Kidney (tissue), 14 donors: Measurements from ENCODE around the gene TPP1. TPM values are rescaled to one million over a fixed set of nuclear protein-coding genes. Genes with fewer than 3 reads are reported as not detected.

ENCODE experiments used
- DNase-seq, 5 donors: peaks; one replicate each; pipeline ENCODE4 v3.0.0-alpha.2; 2013 to 2020
- FAIRE-seq: peaks from 2 replicates; lab custom pipeline; 2012; peaks lifted over from hg19 to GRCh38; lab: Jason Lieb, UNC
- H3K27ac ChIP-seq, 2 donors: one replicate each; pipeline ENCODE4 v1.7.0; 2013; ENCODE audit warnings: low read depth in 2 of 2, low read length in 2 of 2, inconsistent platforms in 1 of 2
- H3K27me3 ChIP-seq: one replicate; pipeline ENCODE4 v1.7.1; 2013; ENCODE audit warnings: low read length, inconsistent platforms; ENCODE audit not compliant: control insufficient read depth, insufficient read depth
- H3K36me3 ChIP-seq, 3 donors: one replicate each; pipeline versions ENCODE4 v1.7.0 to v1.7.1; 2013; ENCODE audit warnings: low read length in 3 of 3, control low read depth in 1 of 3, inconsistent platforms in 1 of 3; ENCODE audit not compliant: insufficient read depth in 3 of 3, control insufficient read depth in 2 of 3
- H3K4me1 ChIP-seq, 3 donors: one replicate each; pipeline versions ENCODE4 v1.7.0 to v1.7.1; 2013; ENCODE audit warnings: low read length in 3 of 3, inconsistent platforms in 1 of 3, low read depth in 1 of 3; ENCODE audit not compliant: control insufficient read depth in 2 of 3, insufficient read depth in 2 of 3
- H3K4me3 ChIP-seq, 3 donors: one replicate each; pipeline versions ENCODE4 v1.7.0 to v1.8.1; 2013; ENCODE audit warnings: low read length in 3 of 3, control low read depth in 1 of 3, inconsistent platforms in 1 of 3
- H3K9ac ChIP-seq, 3 donors: one replicate each; pipeline versions ENCODE4 v1.7.0 to v1.7.1; 2013; ENCODE audit warnings: low read length in 3 of 3, control low read depth in 1 of 3, inconsistent platforms in 1 of 3
- H3K9me3 ChIP-seq, 3 donors: one replicate each; pipeline versions ENCODE4 v1.7.0 to v1.7.1; 2013; ENCODE audit warnings: low read length in 3 of 3, control low read depth in 1 of 3, inconsistent platforms in 1 of 3; ENCODE audit not compliant: control insufficient read depth in 2 of 3, insufficient read depth in 1 of 3
- CTCF ChIP-seq: IDR thresholded peaks from 3 replicates; pipeline ENCODE4 v1.5.1; 2012; ENCODE audit warnings: mild to moderate bottlenecking, moderate library complexity, borderline replicate concordance; ENCODE audit not compliant: insufficient read depth; ENCODE audit errors: extremely low read depth
- intact Hi-C: fragments of 100-400 bp; cut with DNase I; formaldehyde crosslinking; loops from one replicate; pipeline ENCODE4 v1.11.1; 2022
- polyA plus RNA-seq: library from polyadenylated mRNA; stranded (reverse); fragments of 350-450 nt; fragmentation: Illumina TruSeq; extraction: RNeasy Lipid Tissue Mini Kit (QIAGEN cat#74804); gene quantifications from one replicate; pipeline ENCODE4 v1.2.3, GENCODE V29; 2014; ENCODE audit warnings: low read depth, low replicate concordance; ENCODE audit not compliant: insufficient read depth
- total RNA-seq: library from RNA; stranded (reverse); fragmentation: NEBNext Ultra II Directional; extraction: Animal tissue kit (Norgen Biotek cat#: 25700); gene quantifications from one replicate; pipeline ENCODE4 v1.2.1, GENCODE V29; 2021
- donor health status: control.
- donor health status: control.
- donor health status: control.
- donor health status: control.
- donor health status: control.
- donor health status: DM: yes; HTN: yes; CAD: no.
- donor health status: Normal renal cell carcinoma (clear cell type).

The TPP1 gene
- total and polyA plus RNA-seq, 2 donors from 2014 or later: 84.2 to 115 TPM

DNA sequence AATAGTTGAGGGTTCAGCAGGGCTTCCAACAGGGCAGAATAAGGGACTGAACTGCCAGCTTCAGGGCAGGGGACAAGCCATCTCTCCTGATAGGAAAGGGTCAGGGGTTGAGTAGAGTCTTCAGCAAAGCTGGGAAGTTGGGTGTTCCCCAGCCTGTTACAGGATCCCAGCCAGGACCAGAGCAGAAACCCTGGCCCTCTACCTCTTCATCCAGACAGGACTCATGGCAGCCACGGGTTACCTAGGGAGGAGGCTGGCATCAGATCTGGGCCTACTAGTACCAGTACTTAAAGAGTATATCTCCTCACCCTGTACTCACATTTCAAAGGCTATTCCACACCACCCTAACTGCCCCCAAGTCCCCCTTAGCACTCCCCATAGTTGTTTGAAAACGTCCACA, 4.8 kb downstream of the TPP1 start:
- H3K4me1 ChIP-seq: peaks cover 0 to 18% (median 11%) of the 10 kb centered on the region in 3 donors
- no peak for TF ChIP-seq CTCF
- H3K36me3 ChIP-seq: peaks cover 13 to 35% (median 17%) of the 10 kb centered on the region in 3 donors
- H3K27me3 ChIP-seq: no peaks in the 10 kb centered on the region
- no peak overlapping the region for H3K9ac ChIP-seq
- H3K4me3 ChIP-seq: no peak overlapping the region
- no peaks in the 10 kb centered on the region for H3K9me3 ChIP-seq
- intact Hi-C loops: no loop called here
- no peak overlapping the region for H3K27ac ChIP-seq
- FAIRE-seq: no peak
- peak in 1 of 5 donors; percentile 25 for DNase-seq

DNA sequence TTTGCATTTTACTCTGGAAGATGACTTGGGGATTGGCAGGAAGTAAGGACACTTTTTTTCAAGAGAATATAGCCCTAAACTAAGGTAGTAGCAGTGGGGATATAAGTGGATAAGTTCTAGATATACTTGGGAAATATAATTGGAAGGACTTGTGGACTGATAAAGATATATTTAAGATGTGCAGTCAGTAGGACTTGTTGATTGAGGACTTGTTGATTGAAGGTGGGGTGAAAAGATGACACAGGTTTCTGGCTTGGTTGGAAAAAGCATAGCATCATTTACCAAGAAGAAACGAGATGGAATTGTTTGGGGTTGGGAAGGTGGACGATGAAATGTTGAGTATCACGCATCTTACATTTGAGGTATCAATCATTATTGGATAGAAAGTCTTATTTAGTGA, 5.7 kb downstream of the TPP1 start:
- Histone ChIP-seq H3K36me3 (peaks cover 19 to 44% (median 27%) of the 10 kb centered on the region in 3 donors), H3K4me1 (peaks cover 0 to 18% (median 11%) of the 10 kb centered on the region in 3 donors), H3K9me3 (no peaks in the 10 kb centered on the region), H3K27me3 (no peaks in the 10 kb centered on the region), H3K4me3 (no peak overlapping the region), H3K9ac (peak overlapping the region in 1 of 3 donors; percentile 99), H3K27ac (peak overlapping the region in 1 of 2 donors; percentile 94)
- intact Hi-C loops: no loop called here
- DNase-seq (peak in 1 of 5 donors; percentile 4), FAIRE-seq (no peak)
- no peak for TF ChIP-seq CTCF

DNA sequence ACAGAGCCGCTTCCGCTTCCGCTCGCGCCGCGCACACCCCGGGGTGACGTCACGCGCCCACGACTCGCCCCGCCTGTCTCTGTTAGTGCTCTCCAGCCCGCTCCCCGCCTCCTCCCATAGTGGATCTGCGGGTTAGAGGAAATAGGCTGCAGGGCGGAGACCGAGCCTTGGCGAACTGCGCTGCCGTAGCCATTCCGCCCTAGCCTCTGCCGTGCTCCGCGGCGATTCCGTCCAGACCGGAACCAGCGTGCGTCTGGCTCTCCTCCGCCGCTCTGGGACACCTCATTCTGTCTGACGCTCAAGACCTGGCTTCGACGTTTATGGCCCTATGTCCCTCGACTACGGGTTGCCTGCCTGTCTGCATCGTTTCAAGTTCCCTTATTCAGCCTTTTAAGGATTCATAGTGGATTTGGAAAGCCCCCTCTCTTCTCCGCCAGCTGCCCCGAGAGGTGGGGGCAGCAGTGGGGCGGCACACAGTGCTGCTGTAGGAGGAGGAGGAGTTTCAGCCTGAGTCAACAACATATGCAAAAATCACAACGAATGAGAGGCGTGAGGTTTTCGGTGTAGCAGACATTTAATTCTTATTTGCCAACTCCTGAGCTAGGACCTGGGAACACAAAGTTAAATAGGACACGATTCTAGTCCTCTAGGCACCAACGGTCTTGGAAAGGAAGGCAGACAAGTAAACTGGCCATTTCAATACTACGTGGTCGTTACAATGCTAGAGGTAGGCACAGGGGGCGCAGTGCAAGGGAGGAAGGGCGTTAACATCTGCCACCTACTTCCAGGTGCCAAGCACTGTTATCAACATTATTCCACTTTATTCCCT, 6.8 kb downstream of the TPP1 start, which contains the start of gene TAF10:
Gene TAF10 (minus strand): TSS at position 4 of the 829 bp plus-strand sequence. CDS start 27 bp downstream, outside the sequence.
- FAIRE-seq: peak; percentile 3
- H3K4me1 ChIP-seq: peaks cover 0 to 22% (median 18%) of the 10 kb centered on the region in 3 donors
- H3K36me3 ChIP-seq: peaks cover 24 to 52% (median 34%) of the 10 kb centered on the region in 3 donors
- TF ChIP-seq CTCF: peak; percentile 21
- peak; percentile 97 to 100 (median 97) for DNase-seq
- H3K9me3 ChIP-seq: no peaks in the 10 kb centered on the region
- peak within 1 kb of the TSS; percentile 94 to 100 for H3K27ac ChIP-seq
- intact Hi-C loops: no loop called here
- H3K9ac ChIP-seq: peak within 1 kb of the TSS; percentile 82 to 99 (median 84)
- peak within 1 kb of the TSS; percentile 78 to 87 (median 84) for H3K4me3 ChIP-seq
- H3K27me3 ChIP-seq: no peaks in the 10 kb centered on the region
